Measurements from ENCODE around the gene WWOX.

The WWOX gene

DNA sequence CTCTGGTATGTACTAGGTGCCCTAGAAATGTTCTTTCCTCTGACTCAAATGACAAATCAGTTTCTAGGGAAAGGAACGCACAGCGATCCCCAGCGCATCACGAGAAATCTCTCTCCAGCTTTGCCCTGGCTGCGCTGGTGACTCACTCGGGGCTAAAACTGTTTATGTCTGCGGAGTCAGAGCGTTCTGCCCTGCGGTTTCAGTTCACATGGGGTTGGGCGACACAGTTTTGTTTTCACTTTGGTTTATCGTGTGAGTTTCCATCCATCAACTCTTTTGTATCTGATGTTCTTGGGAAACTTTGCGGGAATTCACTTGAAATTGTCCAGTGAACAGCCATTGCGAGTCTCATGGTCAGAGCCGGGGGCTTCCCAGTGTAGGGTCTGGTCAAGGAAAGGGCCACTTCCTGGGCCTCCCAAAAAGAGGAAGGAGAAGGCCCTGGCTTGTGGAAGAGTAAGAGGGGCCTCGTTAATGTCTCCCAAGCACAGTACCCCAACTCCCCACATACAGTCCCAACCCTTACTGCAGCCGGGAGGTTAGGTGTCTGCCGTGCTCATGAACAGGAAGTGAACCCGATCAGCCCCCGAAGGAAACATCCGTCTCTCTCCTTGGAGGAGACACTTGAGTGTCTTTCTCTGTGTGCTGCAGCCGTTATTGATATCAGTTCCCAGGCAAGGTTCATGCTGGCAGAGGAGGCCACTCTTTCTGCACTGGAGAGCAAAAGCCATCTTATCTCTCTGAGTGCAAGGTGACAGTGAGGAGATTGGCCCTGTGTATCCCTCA, 643.2 kb downstream of the WWOX start:
- DNase-seq (ENCODE audit: low spot score), result no peak

DNA sequence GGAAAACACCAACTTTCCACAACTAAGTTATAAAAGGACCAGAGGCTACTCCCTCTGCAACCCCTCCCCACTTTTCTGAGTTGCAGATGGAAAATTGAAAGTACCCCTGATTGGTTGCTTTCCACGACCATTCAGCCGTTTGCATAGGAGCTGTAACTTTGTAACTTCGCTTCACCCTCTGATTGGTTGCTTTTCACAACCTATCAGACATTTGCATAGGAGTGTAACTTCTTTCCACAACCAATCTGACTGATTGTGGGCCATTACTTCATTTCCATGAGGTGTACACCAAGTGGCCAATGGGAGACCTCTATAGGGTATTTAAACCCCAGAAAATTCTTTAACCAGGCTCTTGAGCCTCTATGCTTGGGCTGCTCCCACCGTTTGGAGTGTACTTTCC, 644.1 kb downstream of the WWOX start:
- DNase-seq (ENCODE audit: low spot score), result no peak

DNA sequence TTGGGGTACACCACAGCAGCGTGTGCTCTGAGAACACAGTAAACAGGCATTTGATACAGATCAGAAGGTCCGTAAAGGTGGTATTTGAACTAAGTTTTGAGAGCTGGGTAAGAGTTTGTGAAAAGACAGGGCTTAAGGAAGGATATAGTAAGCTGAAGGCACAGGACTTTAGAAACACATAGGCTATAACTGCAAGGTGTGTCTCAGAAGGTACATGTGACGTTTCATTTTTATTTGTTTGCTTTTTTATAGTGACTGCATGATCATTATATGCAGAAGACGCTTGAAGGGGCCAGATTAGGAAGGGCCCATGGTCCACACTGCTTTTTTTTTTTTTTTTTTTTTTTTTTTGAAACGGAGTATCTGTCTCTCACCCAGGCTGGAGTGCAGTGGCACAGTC, 644.6 kb downstream of the WWOX start:
- no peak for DNase-seq (ENCODE audit: low spot score)

DNA sequence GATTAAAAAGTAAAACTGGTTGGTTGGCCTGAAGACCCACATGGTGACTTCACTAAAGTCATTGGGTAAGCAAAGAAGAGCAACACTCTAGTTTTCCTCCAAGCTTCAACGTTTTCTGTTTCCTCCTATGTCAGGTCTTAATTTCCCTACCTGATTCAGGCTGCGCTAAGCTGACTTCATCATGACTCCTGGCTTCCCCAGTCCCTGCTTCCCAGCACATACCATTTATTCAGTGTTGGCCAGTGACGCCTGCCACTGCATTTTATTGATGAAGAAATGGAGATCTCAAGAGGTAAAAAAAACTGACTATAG, 645.3 kb downstream of the WWOX start:
- DNase-seq (ENCODE audit: low spot score), result no peak

DNA sequence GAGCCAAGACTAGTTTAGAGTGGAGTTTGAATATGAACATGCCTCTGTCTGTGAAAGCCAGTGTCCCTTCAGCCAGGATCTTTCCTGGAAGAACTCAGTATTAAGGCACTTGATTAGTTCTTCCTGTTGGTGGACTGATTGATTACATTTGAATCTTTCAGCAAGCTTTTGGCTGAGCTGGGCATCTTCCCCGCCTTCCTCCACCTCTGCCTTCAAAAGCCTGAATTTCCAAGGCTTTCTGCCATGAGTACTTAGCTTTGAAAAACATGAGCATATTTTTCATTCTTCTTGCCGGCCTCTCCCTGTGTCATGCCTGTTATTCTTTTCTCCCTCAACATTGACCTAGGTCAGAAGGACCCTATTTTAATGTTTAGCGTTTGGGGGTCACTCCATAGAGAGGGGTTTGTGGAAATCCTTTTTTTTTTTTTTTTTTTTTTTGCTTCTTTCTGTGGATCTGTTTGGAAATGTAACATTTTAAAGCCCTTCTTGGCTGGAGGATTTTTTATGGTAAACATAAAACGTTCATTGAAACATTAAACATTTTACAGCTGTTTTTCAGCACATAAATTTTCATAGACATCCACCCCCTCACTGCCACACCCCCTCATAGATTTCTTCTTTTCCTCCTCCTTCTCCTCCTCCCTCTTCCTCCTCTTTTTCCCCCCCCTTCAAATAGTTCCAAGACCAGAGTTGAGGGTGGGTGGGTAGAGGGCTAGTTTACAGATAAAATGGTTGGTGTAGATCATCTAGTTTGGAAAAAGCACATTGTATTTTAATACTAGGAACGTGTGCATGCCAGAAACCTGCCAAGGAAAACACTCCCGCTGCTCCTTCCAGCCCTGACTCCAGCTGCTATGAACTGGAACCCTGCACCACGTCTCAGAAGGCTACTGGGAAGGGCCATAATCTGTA, 645.9 kb downstream of the WWOX start:
- DNase-seq (ENCODE audit: low spot score), result no peak

DNA sequence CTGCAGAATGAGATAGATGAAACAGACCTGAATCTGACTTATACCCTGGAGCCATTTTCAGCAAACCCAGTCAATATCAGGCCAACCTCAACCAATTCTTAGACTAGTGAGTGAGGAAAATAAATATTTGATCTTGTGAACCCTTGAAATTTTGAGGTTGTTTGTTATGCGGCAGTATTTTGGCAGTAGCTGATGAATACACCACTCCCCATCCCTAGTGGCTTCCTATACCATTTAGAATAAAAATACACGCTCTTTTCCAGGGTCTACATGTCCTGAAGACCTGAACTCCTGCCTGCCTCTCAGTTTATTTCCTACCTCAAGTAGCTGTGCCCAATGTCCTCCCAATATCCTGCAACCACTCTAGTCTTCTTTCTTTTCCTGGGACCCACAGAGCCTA, 647.3 kb downstream of the WWOX start:
- DNase-seq (ENCODE audit: low spot score), result no peak

DNA sequence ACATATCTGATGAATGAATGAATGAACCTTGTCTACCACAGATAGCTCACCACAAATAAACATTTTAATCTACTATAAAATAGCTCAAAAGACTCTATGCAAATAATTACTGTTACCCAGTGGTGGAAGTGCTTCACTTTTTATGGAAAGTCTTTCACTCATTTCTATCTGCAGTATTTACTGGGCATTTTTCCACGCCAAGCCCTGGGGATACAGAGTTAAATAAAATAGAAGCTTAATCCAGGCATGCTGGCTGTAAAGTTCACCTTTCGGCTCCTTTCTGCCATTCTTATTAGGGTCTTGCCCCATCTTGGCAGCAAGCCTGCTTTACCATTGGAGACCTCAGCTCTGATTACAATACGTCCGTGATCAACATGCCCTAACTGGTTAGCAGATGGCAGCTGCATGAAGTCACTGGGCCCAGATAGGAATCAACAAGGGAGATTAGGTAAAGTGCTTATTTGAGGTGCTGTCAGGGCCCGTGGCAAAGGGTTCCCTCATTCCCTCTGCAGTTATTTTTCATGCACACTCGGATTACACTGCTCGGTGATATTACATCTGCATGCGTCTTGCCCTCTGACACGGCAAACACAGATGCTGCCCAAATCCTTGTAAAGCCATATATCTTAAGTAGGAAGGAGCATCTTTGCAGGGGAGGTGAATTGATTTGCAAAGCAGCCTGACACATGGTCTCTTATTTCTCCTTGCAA, 648.9 kb downstream of the WWOX start:
- no peak for DNase-seq (ENCODE audit: low spot score)

DNA sequence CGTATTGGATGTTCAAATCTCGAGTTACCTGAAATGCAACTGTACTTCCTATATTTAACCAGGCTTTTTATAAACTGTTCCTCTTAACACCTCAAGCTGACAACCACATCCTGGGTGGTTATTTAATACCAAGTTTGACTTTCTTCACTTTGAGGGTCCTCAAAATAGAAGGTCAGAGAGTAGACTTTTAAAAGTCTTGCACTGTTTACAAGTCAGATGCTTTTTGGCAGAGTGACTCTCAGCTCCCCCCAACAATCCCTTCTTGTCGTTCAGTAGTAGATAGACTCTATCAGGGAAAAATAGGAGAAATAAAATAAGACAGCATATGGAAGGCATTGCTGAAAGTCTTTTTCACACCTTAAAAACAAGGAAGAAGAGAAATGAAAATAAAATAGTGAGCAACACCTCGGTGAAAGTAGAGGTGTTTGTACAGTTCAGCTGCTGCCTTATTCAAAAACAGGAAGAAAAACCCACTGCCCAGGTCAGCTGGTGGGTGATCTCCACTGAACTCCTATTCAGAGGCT, 650.4 kb downstream of the WWOX start:
- no peak for DNase-seq (ENCODE audit: low spot score)

DNA sequence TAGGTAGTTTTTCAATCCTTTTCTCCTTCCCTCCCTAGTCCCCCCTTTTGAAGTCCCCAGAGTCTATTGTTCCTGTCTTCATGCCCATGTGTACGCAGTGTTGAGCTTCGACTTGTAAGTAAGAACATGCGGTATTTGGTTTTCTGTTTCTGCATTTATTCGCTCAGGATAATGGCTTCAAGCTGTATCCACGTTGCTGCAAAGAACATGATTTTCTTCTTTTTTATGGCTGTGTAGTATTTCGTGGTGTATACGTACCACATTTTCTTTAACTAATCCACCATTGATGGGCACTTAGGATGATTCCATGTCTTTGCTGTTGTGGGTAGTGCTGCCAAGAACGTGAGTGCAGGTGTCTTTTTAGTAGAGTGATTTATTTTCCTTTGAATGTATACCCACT, 651.2 kb downstream of the WWOX start:
- no peak for DNase-seq (ENCODE audit: low spot score)

DNA sequence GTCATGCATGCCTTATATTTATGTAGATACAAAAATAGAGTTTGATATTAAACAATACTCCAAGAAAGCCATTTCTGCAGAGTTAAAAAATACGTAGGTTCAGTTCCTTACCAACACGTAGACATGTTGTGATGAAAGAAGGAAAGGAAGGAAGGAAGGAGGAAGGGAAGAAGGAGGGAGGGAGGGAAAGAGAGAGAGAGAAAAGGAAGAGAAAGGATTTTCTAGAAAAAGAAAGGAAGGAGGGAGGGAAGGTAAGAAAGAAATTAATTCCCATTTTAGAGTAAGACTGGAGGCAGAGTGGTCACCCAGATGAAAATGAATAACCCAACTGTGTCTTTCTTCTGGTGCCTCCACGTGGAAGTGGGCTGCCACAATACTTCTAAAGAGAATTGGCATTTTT, 652.1 kb downstream of the WWOX start:
- no peak for DNase-seq (ENCODE audit: low spot score)

DNA sequence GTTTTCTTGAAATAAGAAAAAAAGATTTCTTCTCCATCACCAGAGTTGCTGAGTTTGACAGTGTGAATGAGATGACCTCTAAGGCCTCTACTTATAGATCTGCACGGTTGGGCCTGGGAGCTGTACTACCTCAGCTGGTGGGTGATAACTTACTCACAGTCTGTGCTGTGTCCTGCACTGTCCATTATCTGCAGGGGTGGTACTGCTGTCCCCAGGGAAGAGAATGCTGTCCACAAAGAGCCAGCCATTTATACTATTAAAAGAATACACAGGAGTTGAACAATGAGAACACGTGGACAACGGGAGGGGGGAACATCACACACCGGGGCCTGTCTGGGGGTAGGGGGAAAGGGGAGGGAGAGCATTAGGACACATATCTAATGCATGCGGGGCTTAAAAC, 655.3 kb downstream of the WWOX start:
- DNase-seq (ENCODE audit: low spot score), result no peak

DNA sequence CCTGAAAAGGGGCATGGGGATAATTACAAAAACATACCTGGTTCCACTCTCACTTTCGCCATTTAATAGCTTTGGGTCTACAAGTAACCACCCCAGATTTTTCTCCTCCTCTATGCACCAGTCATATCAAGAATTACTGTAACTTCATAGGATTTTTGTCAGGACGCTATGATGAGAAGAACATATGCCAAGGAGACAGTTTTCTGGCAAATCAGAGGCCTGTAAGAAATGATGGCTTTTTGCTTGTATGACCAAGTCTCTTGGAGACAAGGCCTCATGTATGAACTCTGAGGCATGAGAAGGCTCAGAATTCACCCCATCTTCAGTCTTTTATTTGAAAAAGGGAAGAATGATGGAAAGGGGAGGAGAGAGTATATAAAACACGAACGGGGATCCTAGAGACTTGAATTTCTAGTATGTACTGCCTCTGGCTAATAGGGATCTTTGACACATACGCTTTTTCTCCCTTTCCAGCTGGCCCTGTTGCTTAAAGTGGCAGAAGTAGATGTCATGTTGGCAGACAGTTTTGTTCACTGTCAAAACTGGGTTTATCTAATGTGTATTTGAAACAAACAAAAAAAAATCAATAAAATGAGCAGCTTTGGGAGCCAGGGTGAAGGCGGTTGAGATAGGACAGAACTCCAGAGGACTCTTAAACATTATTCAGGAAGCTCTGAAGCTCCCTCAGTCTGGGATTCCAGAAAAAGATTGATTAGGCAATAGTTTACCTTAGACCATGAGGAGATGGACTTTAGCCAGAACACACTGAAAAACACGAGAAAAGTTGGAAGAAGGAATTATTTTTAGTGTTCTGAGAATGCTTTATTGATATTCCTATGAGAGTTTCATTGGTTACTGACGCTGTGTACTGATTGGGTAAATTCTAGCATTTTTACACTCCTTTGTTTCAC, 656.6 kb downstream of the WWOX start:
- no peak for DNase-seq (ENCODE audit: low spot score)

DNA sequence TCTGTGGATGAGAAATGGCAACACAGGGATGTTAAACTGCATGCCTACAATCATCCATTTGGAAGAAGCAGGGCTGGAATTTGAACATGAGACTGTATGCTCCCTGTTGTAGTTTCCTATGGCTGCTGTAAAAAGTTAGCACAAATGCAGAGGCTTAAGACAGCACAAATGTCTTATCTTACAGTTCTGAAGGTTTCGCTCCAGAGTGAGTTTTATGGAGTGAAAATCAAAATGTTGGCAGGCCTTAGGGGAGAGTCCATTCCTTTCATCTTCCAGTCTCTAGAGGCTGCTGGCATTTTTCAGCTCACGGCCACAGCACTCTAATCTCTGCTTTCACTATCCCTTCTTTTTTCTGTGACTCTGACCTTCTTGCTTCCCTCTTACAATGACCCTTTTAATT, 660.1 kb downstream of the WWOX start:
- DNase-seq (ENCODE audit: low spot score), result no peak

DNA sequence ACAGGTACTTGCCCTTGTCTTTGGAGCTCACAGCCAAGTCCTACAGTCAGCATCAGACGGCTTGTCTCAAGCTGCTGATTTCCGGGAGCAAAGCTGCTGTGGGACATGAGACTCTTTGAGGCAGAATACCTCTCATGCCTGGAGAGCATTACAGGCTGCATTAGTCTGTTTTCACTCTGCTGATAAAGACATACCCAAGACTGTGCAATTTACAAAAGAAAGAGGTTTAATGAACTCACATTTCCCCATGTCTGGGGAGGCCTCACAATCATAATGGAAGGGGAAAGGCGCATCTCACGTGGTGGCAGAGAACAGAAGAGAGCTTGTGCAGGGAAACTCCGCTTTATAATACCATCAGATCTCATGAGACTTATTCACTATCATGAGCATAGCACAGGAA, 661.2 kb downstream of the WWOX start:
- DNase-seq (ENCODE audit: low spot score), result no peak

DNA sequence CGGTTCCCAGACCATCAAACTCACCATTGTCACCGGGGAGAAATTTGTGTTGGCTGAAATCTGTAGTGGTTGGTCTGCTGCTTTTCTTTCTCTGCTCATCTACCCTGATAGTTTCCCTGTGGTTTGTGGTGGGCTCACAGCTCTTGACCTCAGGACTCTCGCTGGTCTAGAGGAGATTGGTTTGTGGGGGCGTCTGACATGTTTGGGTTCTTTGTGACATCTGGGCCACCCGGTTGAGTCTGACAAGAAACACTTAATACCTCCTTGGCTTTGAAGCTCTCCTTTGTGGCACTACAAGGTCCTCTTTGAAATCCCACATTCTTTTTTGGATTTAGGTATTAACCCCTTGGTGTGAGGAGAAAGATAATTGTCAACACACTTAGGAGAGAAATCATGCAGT, 662.0 kb downstream of the WWOX start:
- no peak for DNase-seq (ENCODE audit: low spot score)

DNA sequence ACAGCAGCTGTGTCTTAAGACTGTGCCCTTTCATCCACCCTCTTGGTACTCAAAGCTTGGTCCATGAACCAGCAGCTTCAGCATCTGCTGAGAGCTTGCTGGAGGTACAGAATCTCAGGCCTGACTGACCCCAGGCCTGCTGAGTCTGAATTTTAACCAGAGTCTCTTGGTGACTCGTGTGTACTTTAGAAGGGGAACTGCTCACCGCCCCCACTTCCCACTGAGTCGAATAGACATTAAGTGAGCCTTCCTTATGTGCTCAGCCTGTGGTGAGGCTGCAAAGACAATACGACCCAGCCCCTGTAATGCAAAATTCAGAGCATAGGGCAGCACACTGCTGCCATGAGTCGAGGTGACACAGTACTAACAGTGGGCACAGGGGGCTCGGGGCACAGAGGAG, 662.8 kb downstream of the WWOX start:
- DNase-seq (ENCODE audit: low spot score), result no peak

DNA sequence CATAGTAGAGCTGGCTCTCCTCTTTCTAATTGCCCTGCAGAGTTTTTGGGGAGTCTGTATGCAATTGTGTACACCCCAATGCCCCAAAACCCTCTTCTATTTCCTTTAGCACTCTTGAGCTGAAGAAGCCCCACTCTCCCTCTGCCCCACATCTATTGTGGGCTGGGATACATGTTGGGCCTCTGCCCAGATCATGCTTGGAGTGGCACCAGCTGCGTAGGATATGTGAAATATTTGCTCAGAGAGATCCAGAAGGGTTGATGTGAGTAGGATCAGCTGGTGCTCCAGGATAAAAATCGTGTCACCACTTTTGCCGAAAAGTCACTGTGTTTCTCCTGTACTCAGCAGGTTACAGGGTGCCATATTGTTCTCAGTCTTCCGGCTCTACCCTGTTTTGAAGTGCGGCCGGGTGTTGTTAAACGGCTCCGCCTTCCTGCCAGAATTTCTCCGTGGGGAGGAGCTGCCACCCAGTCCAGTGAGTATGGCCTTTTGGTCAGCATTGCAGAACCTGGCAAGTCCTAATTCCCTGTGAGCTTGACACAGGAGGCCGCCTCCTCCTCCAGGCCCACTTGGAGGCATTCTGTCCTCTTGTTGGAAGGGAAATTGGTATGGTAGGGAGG, 664.5 kb downstream of the WWOX start:
- DNase-seq (ENCODE audit: low spot score), result no peak

DNA sequence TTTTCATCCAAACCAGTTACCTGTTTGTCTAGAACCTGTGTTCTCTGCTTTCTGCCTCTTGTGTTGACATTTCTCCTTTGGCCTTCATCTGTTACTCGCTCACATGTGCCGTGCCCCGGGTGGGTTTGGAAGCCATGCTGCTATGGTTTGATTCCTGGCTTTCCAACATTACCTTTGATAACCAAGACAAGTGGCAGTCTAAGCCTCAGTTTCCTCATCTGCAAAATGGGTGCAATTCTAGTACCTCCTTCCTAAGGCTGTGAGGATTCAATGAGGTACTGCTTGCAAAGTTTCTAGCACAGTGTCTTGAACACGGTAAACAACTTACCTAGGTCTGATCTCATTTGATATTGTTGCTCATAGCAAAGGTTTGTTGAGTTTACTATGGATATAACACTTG, 665.0 kb downstream of the WWOX start:
- DNase-seq (ENCODE audit: low spot score), result no peak

DNA sequence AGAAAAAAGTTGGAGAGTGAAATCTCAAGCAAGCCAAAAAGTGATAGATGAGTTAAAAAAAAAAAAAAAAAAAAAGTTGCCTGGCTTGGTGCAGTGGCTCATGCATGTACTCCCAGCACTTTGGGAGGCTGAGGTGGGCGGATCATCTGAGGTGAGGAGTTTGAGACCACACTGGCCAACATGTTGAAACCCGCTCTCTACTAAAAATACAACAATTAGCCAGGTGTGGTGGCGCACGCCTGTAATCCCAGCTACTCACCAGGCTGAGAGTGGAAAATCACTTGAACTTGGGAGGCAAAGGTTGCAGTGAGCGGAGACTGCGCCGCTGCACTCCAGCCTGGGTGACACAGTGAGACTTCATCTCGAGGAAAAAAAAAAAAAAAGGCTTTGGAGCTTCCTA, 668.8 kb downstream of the WWOX start:
- DNase-seq (ENCODE audit: low spot score), result no peak

DNA sequence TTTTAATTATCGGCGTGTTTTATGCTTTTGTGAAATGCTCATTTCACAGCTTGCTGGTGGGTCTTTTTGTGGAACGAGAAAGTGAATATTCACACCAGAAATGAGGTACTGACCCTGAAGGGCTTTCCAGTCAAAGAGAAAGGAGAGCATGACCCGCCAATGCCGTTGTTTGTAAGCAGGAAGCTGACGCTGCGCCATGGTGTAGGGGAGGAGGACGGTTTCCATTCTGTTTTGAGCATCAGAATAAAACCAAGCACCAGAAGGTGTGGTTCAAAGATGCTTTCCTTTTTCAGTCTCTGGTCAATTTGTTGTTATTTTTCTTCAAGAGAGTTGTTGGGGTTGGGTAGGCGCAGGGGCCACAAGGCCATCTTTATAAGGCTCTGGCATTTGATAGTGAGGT, 669.3 kb downstream of the WWOX start:
- DNase-seq (ENCODE audit: low spot score), result no peak
